ENCODE results near the gene ATP10D. TPM values are rescaled to one million over a fixed set of nuclear protein-coding genes. Genes with fewer than 3 reads are reported as not detected.

The ATP10D gene
- total and polyA plus RNA-seq, 7 donors: 1.1 to 6.1 (median 2.1) TPM

GRCh38 chr4:47567511-47567910 is 82.4 kb downstream of the ATP10D start:
- intact Hi-C loops (cut with DNase I): no loop called here
- 97 to 98% (median 98%) methylated on average over 1 of the region's 1 CpG for WGBS, 3 donors
- peaks cover 2 to 19% of the 10 kb centered on the region in 2 donors for H3K36me3 ChIP-seq (ENCODE audit: insufficient read depth in 1 of 2, low read depth in 1 of 2)

GRCh38 chr4:47570816-47571215 is 85.7 kb downstream of the ATP10D start:
- Histone ChIP-seq H3K27ac (no peak overlapping the region), H3K36me3 (ENCODE audit: insufficient read depth in 1 of 2, low read depth in 1 of 2) (peaks cover 2 to 30% of the 10 kb centered on the region in 2 donors), H3K27me3 (ENCODE audit: insufficient read depth in 3 of 3, low read length in 2 of 3) (no peaks in the 10 kb centered on the region), H3K4me3 (no peak overlapping the region), H3K9me3 (no peaks in the 10 kb centered on the region), H3K4me1 (no peaks in the 10 kb centered on the region)
- DNase-seq: no peak
- intact Hi-C loops (cut with DNase I): no loop called here
- ATAC-seq: no peak
- no peak for TF ChIP-seq CTCF (IDR thresholded peaks at IDR 0.05)

More at GRCh38 chr4:47567511-47567910, 82.4 kb downstream of the ATP10D start:
- Histone ChIP-seq H3K9me3 (no peaks in the 10 kb centered on the region), H3K27me3 (ENCODE audit: insufficient read depth in 3 of 3, low read length in 2 of 3) (no peaks in the 10 kb centered on the region), H3K4me1 (no peaks in the 10 kb centered on the region), H3K4me3 (no peak overlapping the region), H3K27ac (no peak overlapping the region)
- DNase-seq: no peak
- no peak for TF ChIP-seq CTCF (IDR thresholded peaks at IDR 0.05)
- no peak for ATAC-seq

GRCh38 chr4:47572981-47573380 is 87.9 kb downstream of the ATP10D start:
- no peaks in the 10 kb centered on the region for H3K9me3 ChIP-seq
- no peak overlapping the region for H3K27ac ChIP-seq
- no peak overlapping the region for H3K4me3 ChIP-seq
- no peak for ATAC-seq
- intact Hi-C loops (cut with DNase I): no loop called here
- WGBS, 3 donors: 88 to 93% (median 93%) methylated on average over 3 of the region's 3 CpGs
- H3K36me3 ChIP-seq (ENCODE audit: insufficient read depth in 1 of 2, low read depth in 1 of 2): peaks cover 2 to 28% of the 10 kb centered on the region in 2 donors
- no peaks in the 10 kb centered on the region for H3K4me1 ChIP-seq
- no peak for DNase-seq
- H3K27me3 ChIP-seq (ENCODE audit: insufficient read depth in 3 of 3, low read length in 2 of 3): no peaks in the 10 kb centered on the region
- no peak for TF ChIP-seq CTCF (IDR thresholded peaks at IDR 0.05)

- ATAC-seq: peak in 1 of 4 donors; percentile 42
- intact Hi-C loops (cut with DNase I): no loop called here
- no peak overlapping the region for H3K27ac ChIP-seq
- TF ChIP-seq CTCF (IDR thresholded peaks at IDR 0.05): no peak
- no peak overlapping the region for H3K4me3 ChIP-seq
- H3K9me3 ChIP-seq: no peaks in the 10 kb centered on the region
- H3K36me3 ChIP-seq (ENCODE audit: insufficient read depth in 1 of 2, low read depth in 1 of 2): peaks cover 4 to 23% of the 10 kb centered on the region in 2 donors
- H3K27me3 ChIP-seq (ENCODE audit: insufficient read depth in 3 of 3, low read length in 2 of 3): no peaks in the 10 kb centered on the region
- no peak for DNase-seq
- 44 to 59% (median 53%) methylated on average over 7 of the region's 7 CpGs for WGBS, 3 donors
- H3K4me1 ChIP-seq: no peaks in the 10 kb centered on the region
These were observed 92.9 kb downstream of the ATP10D start for GRCh38 chr4:47577779-47578553.

- Histone ChIP-seq H3K27me3 (ENCODE audit: insufficient read depth in 3 of 3, low read length in 2 of 3) (no peaks in the 10 kb centered on the region), H3K27ac (no peak overlapping the region), H3K4me1 (no peaks in the 10 kb centered on the region), H3K4me3 (no peak overlapping the region), H3K9me3 (no peaks in the 10 kb centered on the region), H3K36me3 (ENCODE audit: insufficient read depth in 1 of 2, low read depth in 1 of 2) (peaks cover 4 to 20% of the 10 kb centered on the region in 2 donors)
- intact Hi-C loops (cut with DNase I): no loop called here
- DNase-seq: no peak
- 85 to 89% (median 88%) methylated on average over 3 of the region's 3 CpGs for WGBS, 3 donors
- no peak for TF ChIP-seq CTCF (IDR thresholded peaks at IDR 0.05)
- ATAC-seq: no peak
These were observed 94.2 kb downstream of the ATP10D start for GRCh38 chr4:47579235-47579634.

Measured in psoas muscle (tissue), 8 donors.